Activated T-cell treated with anti-CD3 and anti-CD28 coated beads, Interleukin-2, amount 50 U/mL, for 4 hours (primary cell): ENCODE data around the gene CYB5D1. TPM values are rescaled to one million over a fixed set of nuclear protein-coding genes. Genes with fewer than 3 reads are reported as not detected.
"Not testable (repeated sequence)": the region's sequence is repeated elsewhere in the genome, so short reads cannot be mapped to it uniquely, and the experiment has no call there.

ENCODE experiments used
- ATAC-seq, 2 donors: fragments of 200-7000 bp; cut with Tn5 transposase; one replicate each; pipeline ENCODE4 v1.10.0; 2021
- DNase-seq: peaks from one replicate; pipeline ENCODE4 v3.0.0-alpha.2; 2020
- H3K27me3 Mint-ChIP-seq: one replicate; pipeline ENCODE4 v1.8.0; 2021; ENCODE audit warnings: low read depth, mixed read lengths
- H3K36me3 Mint-ChIP-seq: one replicate; pipeline ENCODE4 v1.8.0; 2022; ENCODE audit warnings: mixed read lengths; ENCODE audit not compliant: insufficient read depth
- H3K4me1 Mint-ChIP-seq: one replicate; pipeline ENCODE4 v1.8.0; 2021; ENCODE audit warnings: low read depth, mixed read lengths
- H3K4me3 Mint-ChIP-seq: one replicate; pipeline ENCODE4 v1.8.0; 2021; ENCODE audit warnings: mild to moderate bottlenecking, moderate library complexity, mixed read lengths
- H3K9me3 Mint-ChIP-seq: one replicate; pipeline ENCODE4 v1.8.0; 2021; ENCODE audit warnings: mixed read lengths
- total RNA-seq, 3 donors: library from RNA; stranded (reverse); gene quantifications; one replicate each; pipeline ENCODE4 v1.2.1, GENCODE V29; 2021

CYB5D1 gene
- total RNA-seq, 3 donors from 2014 or later, result 19.7 to 20.8 (median 20.6) TPM

DNA sequence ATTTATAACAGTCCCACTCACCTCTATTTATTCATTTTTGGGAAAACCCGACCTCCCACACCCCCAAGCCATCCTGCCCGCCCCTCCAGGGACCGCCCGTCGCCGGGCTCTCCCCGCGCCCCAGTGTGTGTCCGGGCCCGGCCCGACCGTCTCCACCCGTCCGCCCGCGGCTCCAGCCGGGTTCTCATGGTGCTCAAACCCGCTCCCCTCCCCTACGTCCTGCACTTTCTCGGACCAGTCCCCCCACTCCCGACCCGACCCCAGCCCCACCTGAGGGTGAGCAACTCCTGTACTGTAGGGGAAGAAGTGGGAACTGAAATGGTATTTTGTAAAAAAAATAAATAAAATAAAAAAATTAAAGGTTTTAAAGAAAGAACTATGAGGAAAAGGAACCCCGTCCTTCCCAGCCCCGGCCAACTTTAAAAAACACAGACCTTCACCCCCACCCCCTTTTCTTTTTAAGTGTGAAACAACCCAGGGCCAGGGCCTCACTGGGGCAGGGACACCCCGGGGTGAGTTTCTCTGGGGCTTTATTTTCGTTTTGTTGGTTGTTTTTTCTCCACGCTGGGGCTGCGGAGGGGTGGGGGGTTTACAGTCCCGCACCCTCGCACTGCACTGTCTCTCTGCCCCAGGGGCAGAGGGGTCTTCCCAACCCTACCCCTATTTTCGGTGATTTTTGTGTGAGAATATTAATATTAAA is 3.6 kb upstream of the CYB5D1 start:
- H3K36me3 Mint-ChIP-seq, result peaks cover 36% of the 10 kb centered on the region
- no peaks in the 10 kb centered on the region for H3K9me3 Mint-ChIP-seq
- H3K27me3 Mint-ChIP-seq, result no peaks in the 10 kb centered on the region
- peaks cover 37% of the 10 kb centered on the region for H3K4me1 Mint-ChIP-seq
- no peak for DNase-seq
- peak overlapping the region; percentile 37 for H3K4me3 Mint-ChIP-seq
- ATAC-seq, result no peak

DNA sequence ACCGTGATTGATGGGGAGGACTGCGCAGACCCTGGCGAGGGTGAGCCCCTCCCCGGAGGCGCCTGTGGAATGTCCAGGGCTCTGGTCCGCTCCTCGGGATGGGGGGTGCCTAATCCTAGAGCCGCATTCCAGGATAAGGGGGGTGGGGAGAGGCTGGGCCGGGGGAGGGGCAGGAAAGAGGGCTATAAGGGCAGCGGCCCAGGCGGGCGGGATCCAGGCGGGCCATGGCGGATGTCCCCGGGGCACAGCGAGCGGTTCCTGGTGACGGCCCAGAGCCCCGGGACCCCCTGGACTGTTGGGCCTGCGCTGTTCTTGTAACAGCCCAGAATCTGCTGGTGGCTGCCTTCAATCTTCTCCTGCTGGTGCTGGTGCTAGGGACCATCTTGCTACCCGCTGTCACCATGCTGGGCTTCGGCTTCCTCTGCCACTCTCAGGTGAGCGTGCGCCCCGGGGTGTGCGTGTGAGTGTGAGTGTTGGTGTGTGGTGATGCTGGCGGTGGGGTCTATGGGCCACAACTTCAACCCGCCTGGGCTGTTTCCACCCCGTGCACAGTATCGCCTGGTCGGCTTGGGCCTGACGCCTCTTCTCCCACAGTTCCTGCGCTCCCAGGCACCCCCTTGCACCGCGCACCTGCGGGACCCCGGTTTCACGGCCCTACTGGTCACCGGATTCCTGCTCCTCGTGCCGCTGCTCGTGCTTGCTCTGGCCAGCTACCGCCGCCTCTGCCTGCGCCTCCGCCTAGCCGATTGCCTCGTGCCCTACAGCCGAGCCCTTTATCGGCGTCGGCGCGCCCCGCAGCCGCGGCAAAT is 2.7 kb upstream of the CYB5D1 start, which contains the start of gene TMEM88:
TMEM88 (plus strand) TSS at position 216 of the 809 bp plus-strand sequence; CDS start at position 225, 9 bp downstream.
- Mint-ChIP-seq H3K4me1 (peaks cover 36% of the 10 kb centered on the region), H3K36me3 (peaks cover 38% of the 10 kb centered on the region), H3K9me3 (no peaks in the 10 kb centered on the region), H3K4me3 (peak within 1 kb of the TSS; percentile 37), H3K27me3 (no peaks in the 10 kb centered on the region)
- DNase-seq (peak; percentile 43), ATAC-seq (no peak)

DNA sequence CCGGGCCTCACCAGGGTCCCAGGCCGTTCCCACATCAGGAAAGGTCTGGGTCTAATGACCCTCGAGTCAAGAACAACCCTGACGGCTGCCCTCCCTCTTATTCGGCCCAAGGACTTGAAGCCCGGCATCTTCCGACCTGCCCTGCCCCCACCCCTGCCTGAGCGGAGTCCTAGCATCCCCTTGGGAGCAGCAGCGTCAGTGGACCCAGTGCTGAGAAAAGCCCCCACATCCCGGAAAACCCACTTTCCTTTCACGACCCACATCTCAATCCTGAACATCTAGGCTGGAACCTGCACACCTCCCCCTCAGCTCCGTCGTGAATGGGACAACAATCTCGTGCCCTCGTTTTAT is 2.2 kb upstream of the CYB5D1 start:
- peaks cover 35% of the 10 kb centered on the region for H3K36me3 Mint-ChIP-seq
- no peak for ATAC-seq
- no peaks in the 10 kb centered on the region for H3K9me3 Mint-ChIP-seq
- H3K27me3 Mint-ChIP-seq, result no peaks in the 10 kb centered on the region
- H3K4me1 Mint-ChIP-seq, result peaks cover 30% of the 10 kb centered on the region
- DNase-seq, result peak; percentile 39
- no peak overlapping the region for H3K4me3 Mint-ChIP-seq

DNA sequence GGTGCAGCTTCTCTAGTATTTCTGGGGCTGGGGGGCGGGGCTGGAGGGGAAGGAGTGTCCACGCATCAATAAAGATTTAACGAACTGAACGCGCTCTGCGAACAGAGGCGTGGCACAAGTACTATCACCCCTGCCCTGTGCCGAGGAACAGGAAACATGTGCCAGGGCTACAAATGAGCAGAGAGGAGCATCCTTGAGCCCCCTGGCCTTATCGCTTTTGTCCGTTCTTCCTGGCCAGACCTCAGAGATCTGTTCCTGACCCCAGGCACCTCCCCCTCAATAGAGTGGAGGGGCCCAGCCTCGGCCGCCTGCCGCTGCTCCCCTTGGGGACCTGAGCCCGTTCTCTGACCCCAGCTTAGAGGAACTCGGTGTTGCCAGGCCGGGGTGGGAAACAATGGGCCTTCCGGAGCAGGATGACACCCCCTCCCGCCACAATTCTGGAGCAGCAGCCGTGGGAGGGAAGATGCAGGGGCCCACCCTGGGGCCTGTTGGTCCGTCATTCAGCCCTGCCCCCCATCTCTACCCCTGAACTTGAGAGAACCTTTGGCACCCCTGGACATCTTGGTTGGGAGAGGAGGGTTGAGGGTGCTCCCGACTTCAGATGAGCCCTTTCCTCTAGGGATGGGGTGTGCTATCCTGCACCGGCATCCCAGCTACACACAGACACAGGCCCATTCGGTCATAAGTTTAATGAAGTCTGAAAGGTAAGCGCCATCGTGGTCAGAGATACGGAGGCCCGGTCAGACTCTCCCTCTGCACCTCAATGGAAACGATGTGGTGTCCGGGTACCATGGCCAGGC is 1.6 kb upstream of the CYB5D1 start:
- Mint-ChIP-seq H3K4me1 (peaks cover 25% of the 10 kb centered on the region), H3K9me3 (no peaks in the 10 kb centered on the region), H3K36me3 (peaks cover 31% of the 10 kb centered on the region), H3K4me3 (no peak overlapping the region), H3K27me3 (no peaks in the 10 kb centered on the region)
- ATAC-seq (no peak), DNase-seq (peak; percentile 50)

DNA sequence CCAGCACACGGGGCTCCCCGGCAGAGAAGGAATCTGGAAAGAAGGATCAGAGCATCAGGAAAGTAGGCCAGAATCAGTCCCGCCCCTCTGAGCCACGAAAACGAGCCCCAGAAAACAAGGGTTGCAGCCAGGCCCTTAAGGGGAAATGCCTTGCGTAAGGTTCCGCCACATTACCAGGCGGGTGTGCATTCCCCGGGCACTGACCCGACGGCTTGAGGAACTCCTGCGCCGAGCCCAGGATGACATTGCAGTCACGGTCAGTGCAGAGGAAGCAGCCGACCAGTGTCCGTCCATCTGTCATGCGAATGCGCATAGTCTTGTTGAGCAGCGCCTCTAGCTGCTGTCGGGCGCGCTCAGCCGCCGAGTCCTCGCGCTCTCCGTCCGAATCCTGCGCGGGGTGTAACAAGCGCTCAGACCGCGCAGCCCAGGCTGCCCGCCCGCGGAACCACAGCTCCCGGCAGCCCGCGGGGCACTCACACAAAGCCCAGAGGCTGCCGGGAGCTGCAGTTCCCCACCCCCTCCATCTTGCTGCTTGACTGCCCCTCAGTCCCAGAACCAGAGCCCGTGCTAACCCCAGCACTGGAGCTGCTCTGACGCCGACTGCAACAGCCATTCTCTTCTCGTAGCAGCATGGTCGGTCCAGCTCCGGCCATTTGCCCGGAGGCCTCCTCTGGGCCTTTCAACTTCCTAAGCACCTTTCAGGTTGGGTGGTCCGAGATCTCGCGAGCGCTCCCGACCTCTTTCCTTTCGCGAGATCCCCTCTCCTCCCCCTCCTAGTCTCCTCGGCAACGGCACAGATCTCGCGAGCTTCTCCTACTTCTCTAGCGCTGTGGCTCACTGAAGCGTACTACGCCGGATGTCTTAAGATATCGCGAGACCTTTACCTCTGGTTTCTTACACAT is 741 bp upstream of the CYB5D1 start, which contains the start of gene NAA38:
NAA38 (minus strand) TSS at position 749 of the 902 bp plus-strand sequence; CDS start at position 653, 96 bp downstream.
- Mint-ChIP-seq H3K9me3 (no peaks in the 10 kb centered on the region), H3K4me3 (no peak within 1 kb of the TSS), H3K4me1 (peaks cover 17% of the 10 kb centered on the region), H3K36me3 (peaks cover 22% of the 10 kb centered on the region), H3K27me3 (no peaks in the 10 kb centered on the region)
- DNase-seq (peak; percentile 91), ATAC-seq (peak; percentile 90)

DNA sequence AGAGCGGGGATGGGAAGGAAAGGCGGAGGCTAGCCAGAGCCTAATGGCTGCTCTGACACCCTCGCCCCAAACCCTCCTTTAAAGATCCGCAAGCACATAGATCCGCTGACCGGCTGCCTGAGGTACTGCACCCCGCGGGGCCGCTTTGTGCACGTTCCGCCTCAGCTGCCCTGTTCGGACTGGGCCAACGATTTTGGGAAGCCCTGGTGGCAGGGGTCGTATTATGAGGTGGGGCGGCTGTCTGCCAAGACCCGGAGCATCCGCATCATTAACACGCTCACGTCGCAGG is 663 bp downstream of the CYB5D1 start:
- ATAC-seq, result no peak

DNA sequence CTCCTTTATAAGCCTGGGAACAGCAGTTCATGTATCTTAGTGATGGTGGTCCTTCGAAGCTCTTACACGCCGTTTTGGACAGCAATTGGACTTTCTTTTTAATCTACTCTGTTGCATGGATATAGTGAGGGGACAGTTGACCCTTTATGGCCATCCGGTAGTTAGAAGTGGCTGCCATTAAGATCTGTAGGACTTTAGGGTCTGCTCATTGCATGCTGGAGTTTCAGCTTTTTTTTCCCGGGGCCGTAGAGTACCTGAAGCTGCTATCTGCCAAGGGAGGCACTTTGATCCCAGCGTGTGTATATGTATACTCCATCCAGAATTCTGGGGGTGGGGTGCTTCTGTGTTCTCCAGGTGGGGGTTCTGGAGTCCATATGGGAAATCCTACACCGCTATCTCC is 1.2 kb downstream of the CYB5D1 start:
- Mint-ChIP-seq H3K4me3 (no peak overlapping the region), H3K4me1 (peaks cover 12% of the 10 kb centered on the region), H3K36me3 (peaks cover 17% of the 10 kb centered on the region)

More for the DNA sequence above, 663 bp downstream of the CYB5D1 start:
- Mint-ChIP-seq H3K36me3 (peaks cover 20% of the 10 kb centered on the region), H3K4me3 (no peak overlapping the region), H3K9me3 (no peaks in the 10 kb centered on the region), H3K4me1 (peaks cover 16% of the 10 kb centered on the region), H3K27me3 (no peaks in the 10 kb centered on the region)
- peak; percentile 38 for DNase-seq

DNA sequence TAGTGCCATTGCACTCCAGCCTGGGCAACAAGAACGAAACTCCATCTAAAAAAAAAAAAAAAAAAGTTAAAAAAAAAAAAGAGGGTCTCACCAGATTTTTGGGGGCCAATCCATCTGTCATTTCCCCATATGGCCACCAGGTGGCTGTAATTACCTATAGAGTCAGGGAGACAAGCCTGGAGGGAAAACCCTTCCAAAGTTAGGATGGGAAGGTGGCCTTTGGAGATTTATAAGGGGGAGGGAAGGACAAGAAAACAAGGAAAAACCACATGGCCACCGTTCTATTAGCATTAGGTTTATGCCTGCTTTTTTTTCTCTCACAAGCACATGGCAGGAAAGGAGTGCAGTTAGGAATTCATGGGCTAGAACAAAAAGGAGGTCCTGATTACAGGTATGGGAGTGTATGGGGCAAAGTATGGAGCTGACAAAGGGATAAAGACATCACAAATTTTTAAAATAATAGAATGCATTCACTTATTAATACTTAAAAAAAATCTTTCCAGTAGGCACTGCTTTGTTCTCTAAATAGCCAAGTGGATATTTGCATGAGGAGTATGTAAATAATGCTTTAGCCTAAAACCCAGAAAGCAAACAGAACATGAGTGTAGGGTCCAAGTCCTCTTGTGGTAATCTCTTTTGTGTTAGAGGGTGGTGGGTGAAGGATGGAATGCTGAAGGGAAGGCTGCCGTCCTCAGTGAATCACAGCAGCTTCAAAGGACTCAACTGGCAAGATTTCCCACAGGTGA is 5.1 kb downstream of the CYB5D1 start:
- Mint-ChIP-seq H3K4me3 (no peak overlapping the region), H3K9me3 (no peaks in the 10 kb centered on the region), H3K27me3 (no peaks in the 10 kb centered on the region), H3K36me3 (peaks cover 15% of the 10 kb centered on the region), H3K4me1 (peaks cover 25% of the 10 kb centered on the region)
- ATAC-seq (no peak), DNase-seq (peak; percentile 44)

More for the DNA sequence above, 1.2 kb downstream of the CYB5D1 start:
- Mint-ChIP-seq H3K27me3 (no peaks in the 10 kb centered on the region), H3K9me3 (no peaks in the 10 kb centered on the region)
- DNase-seq, result no peak
- no peak for ATAC-seq

DNA sequence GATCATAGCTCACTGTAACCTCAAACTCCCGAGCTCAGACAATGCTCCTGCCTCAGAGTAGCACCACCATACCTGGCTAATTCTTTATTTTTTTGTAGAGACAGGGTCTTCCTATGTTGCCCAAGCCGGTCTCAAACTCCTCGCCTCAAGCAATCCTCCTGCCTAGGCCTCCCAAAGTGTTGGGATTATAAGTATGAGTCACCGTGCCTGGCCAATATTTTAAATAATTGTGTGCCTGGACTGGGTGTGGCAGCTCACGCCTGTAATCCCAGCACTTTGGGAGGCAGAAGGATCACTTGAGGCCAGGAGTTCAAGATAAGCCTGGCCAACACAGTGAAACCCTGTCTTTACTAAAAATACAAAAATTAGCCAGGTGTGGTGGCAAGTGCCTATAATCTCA is 6.6 kb downstream of the CYB5D1 start:
- not testable (repeated sequence) for DNase-seq, H3K4me3 Mint-ChIP-seq, ATAC-seq, H3K27me3 Mint-ChIP-seq, H3K9me3 Mint-ChIP-seq
- peaks cover 10% of the 10 kb centered on the region for H3K36me3 Mint-ChIP-seq
- peaks cover 32% of the 10 kb centered on the region for H3K4me1 Mint-ChIP-seq

DNA sequence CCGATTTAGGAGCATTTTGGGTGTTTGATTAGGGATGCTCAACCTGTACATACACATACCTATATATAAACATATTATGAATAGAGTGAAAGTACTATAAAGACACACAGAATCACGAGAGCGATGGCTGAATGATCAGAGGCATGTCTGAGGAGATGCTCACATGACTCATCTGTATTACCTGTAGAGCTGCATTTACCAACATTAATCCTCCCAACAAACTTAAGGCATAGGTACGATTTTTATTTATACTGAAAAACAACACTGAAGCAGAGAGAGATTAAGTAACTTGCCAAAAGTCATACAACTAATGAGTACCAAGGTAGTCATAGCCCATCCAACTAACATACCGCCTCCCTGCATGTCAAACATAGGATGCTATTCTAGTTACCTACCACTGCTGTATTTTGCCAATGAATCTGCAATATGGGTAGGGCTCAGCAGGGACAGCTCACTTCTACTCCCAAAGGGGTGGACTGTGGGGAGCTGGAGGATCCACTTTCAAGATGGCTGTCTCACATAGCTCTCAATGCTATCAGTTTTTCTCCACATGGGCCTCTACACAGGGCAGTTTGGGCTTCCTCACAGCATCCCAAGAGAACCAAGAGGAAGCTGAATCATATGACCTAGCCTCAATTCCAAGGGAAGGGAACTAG is 7.3 kb downstream of the CYB5D1 start:
- H3K9me3 Mint-ChIP-seq, result no peaks in the 10 kb centered on the region
- DNase-seq (no peak), ATAC-seq (peak; percentile 35 to 50)
- no peak overlapping the region for H3K4me3 Mint-ChIP-seq
- H3K36me3 Mint-ChIP-seq, result peaks cover 5% of the 10 kb centered on the region
- no peaks in the 10 kb centered on the region for H3K27me3 Mint-ChIP-seq
- peaks cover 27% of the 10 kb centered on the region for H3K4me1 Mint-ChIP-seq

DNA sequence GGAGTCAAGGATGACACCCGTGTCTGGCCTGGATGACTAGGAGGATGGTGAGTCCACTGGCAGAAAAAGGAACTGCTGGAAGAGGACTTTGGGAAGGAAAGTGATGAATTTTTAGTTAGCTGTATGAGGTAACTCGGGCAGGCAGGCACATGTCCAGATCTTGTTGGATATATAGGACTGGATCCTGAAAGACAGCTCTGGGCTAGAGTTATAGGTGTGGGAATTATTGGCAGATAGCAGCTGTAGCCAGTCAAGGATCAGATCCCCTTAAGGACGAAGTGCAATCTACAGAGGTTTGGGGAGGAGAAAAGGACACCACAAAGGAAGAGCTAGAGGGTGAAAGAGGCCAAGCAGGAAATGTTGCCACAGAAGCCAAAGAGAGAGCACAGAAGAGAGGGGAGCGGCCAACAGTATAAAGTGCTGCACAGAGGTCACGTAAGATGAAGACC is 10.1 kb downstream of the CYB5D1 start:
- Mint-ChIP-seq H3K27me3 (no peaks in the 10 kb centered on the region), H3K9me3 (no peaks in the 10 kb centered on the region), H3K36me3 (peaks cover 8% of the 10 kb centered on the region), H3K4me3 (peak overlapping the region; percentile 14), H3K4me1 (peaks cover 27% of the 10 kb centered on the region)
- ATAC-seq (peak; percentile 65 to 67), DNase-seq (no peak)

DNA sequence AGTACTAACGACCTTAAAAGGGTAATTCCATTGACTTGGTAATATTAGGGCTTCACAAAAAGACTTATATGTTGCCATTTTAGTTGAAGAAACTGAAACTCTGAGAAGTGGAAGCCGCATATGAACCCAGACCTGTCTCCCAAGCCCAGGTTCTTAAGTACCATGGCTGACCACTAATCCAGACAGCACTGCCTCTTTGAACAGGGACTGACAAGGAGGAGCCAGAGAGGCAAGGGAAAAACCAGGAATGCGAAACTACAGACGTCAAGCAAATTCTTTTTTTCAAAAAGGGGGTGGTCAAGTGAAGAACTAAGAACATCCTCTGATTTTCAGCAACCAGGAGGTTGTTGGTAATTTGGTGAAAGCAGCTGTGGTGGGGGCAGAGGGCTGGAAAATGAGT is 15.2 kb downstream of the CYB5D1 start:
- Mint-ChIP-seq H3K4me3 (no peak overlapping the region), H3K4me1 (peaks cover 18% of the 10 kb centered on the region), H3K36me3 (peaks cover 13% of the 10 kb centered on the region), H3K9me3 (no peaks in the 10 kb centered on the region), H3K27me3 (no peaks in the 10 kb centered on the region)
- DNase-seq (no peak), ATAC-seq (no peak)
